GM12801 (cell line): ENCODE data around the gene MANBA.

Experiments used
- CTCF ChIP-seq: IDR thresholded peaks from one replicate; pipeline ENCODE4 v1.5.1; 2011; ENCODE audit warnings: control low read depth; ENCODE audit not compliant: insufficient read length; ENCODE audit errors: extremely low read depth

Gene MANBA

GRCh38 chr4:102599455-102599854, 161.3 kb downstream of the MANBA start:
- TF ChIP-seq CTCF: no peak

- no peak for TF ChIP-seq CTCF
Measured at GRCh38 chr4:102598762-102599374, 161.9 kb downstream of the MANBA start.

GRCh38 chr4:102598086-102598761, 162.5 kb downstream of the MANBA start:
- TF ChIP-seq CTCF: no peak

GRCh38 chr4:102596532-102596931, 164.2 kb downstream of the MANBA start:
- no peak for TF ChIP-seq CTCF

GRCh38 chr4:102594000-102594399, 166.8 kb downstream of the MANBA start:
- no peak for TF ChIP-seq CTCF

- no peak for TF ChIP-seq CTCF
Measured at GRCh38 chr4:102593147-102593546, 167.6 kb downstream of the MANBA start.

- no peak for TF ChIP-seq CTCF
Measured at GRCh38 chr4:102592256-102592655, 168.5 kb downstream of the MANBA start.
